IMR-90 (cell line): ENCODE results near the gene UBE2J1. TPM values are rescaled to one million over a fixed set of nuclear protein-coding genes. Genes with fewer than 3 reads are reported as not detected.
A peak's percentile ranks its signal among the peaks of the same experiment; 100 is the strongest.

Experiments used
- ATAC-seq: fragments of 200-7000 bp; cut with Tn5 transposase; 2 replicates; pipeline ENCODE4 v1.9.1; 2020; ENCODE audit warnings: low read depth, mild to moderate bottlenecking, moderate library complexity
- BruUV-seq: library from RNA; stranded (reverse); fragments of 400-500 nt; replicated peaks from 2 replicates; lab custom pipeline; 2021; lab: Mats Ljungman, UMichigan
- CTCF ChIA-PET: fragments of 300-600 bp; formaldehyde crosslinking; extraction: SDS; loops from one replicate; lab custom pipeline; 2021; ENCODE audit warnings: antibody characterized with exemption; lab: Yijun Ruan, JAX
- POLR2A ChIA-PET: fragments of 300-600 bp; sonication (Branson Sonifier 250); formaldehyde crosslinking; loops from one replicate; lab custom pipeline; 2022; ENCODE audit warnings: antibody characterized with exemption; ENCODE audit not compliant: unreplicated experiment; lab: Charles Lee
- DNase-seq: peaks from one replicate; pipeline ENCODE4 v3.0.0; 2013
- H2AFZ ChIP-seq: replicated peaks from 2 replicates; pipeline ENCODE3; 2013; ENCODE audit warnings: low read length, mild to moderate bottlenecking; ENCODE audit not compliant: poor library complexity
- H2AK5ac ChIP-seq: 2 replicates; pipeline ENCODE4 v1.6.1; 2013; ENCODE audit warnings: low read depth, low read length, inconsistent platforms
- H2AK9ac ChIP-seq: replicated peaks from 2 replicates; pipeline ENCODE3; 2013; ENCODE audit warnings: mild to moderate bottlenecking, low read depth, low read length, moderate library complexity; ENCODE audit not compliant: poor library complexity
- H2BK120ac ChIP-seq: 2 replicates; pipeline ENCODE4 v1.6.1; 2013; ENCODE audit warnings: low read depth, low read length, inconsistent platforms
- H2BK15ac ChIP-seq: 3 replicates; pipeline ENCODE4 v1.6.1; 2013; ENCODE audit warnings: low read depth, low read length, inconsistent platforms
- H2BK20ac ChIP-seq: 2 replicates; pipeline ENCODE4 v1.6.1; 2013; ENCODE audit warnings: low read depth, mild to moderate bottlenecking, inconsistent platforms, low read length, moderate library complexity
- H2BK5ac ChIP-seq: 2 replicates; pipeline ENCODE4 v1.6.1; 2013; ENCODE audit warnings: mild to moderate bottlenecking, low read depth, low read length, inconsistent platforms; ENCODE audit not compliant: poor library complexity, severe bottlenecking
- H3K14ac ChIP-seq: replicated peaks from 2 replicates; pipeline ENCODE4 v1.6.1; 2013; ENCODE audit warnings: low read depth, low read length, inconsistent platforms
- H3K18ac ChIP-seq: 2 replicates; pipeline ENCODE4 v1.6.1; 2013; ENCODE audit warnings: low read depth, low read length, control low read depth
- H3K23ac ChIP-seq: 2 replicates; pipeline ENCODE4 v1.6.1; 2013; ENCODE audit warnings: low read depth, low read length, inconsistent platforms
- H3K27ac ChIP-seq: 2 replicates; pipeline ENCODE4 v1.5.1; 2013; ENCODE audit warnings: mild to moderate bottlenecking, control low read depth, low read length; ENCODE audit not compliant: insufficient read depth
- H3K27me3 ChIP-seq: 2 replicates; pipeline ENCODE4 v1.6.1; 2013; ENCODE audit warnings: low read length; ENCODE audit not compliant: control insufficient read depth, insufficient read depth
- H3K36me3 ChIP-seq: 2 replicates; pipeline ENCODE4 v1.6.1; 2013; ENCODE audit warnings: low read length, mixed read lengths; ENCODE audit not compliant: control insufficient read depth, insufficient read depth
- H3K4ac ChIP-seq: 2 replicates; pipeline ENCODE4 v1.6.1; 2013; ENCODE audit warnings: low read depth, low read length, inconsistent platforms
- H3K4me1 ChIP-seq: 2 replicates; pipeline ENCODE4 v1.6.1; 2013; ENCODE audit warnings: low read length, mixed read lengths; ENCODE audit not compliant: control insufficient read depth, insufficient read depth
- H3K4me2 ChIP-seq: 2 replicates; pipeline ENCODE4 v1.6.1; 2013; ENCODE audit warnings: low read depth, mild to moderate bottlenecking, control low read depth, low read length, moderate library complexity
- H3K4me3 ChIP-seq: 2 replicates; pipeline ENCODE4 v1.5.1; 2013; ENCODE audit warnings: low read depth, mild to moderate bottlenecking, control low read depth, low read length, moderate library complexity; ENCODE audit not compliant: insufficient read depth
- H3K56ac ChIP-seq: 2 replicates; pipeline ENCODE4 v1.6.1; 2013; ENCODE audit warnings: low read length, inconsistent platforms; ENCODE audit not compliant: insufficient read depth; ENCODE audit errors: extremely low read depth
- H3K79me1 ChIP-seq, 2 experiments: 2 replicates each; pipeline ENCODE4 v1.6.1; 2013; ENCODE audit warnings: low read length in 2 of 2, inconsistent platforms in 1 of 2, low read depth in 1 of 2
- H3K9ac ChIP-seq: 2 replicates; pipeline ENCODE4 v1.6.1; 2013; ENCODE audit warnings: low read depth, low read length, control low read depth
- H3K9me1 ChIP-seq: 2 replicates; pipeline ENCODE4 v1.6.1; 2013; ENCODE audit warnings: low read length, inconsistent platforms; ENCODE audit not compliant: insufficient read depth
- H3K9me3 ChIP-seq: 2 replicates; pipeline ENCODE4 v1.6.1; 2013; ENCODE audit warnings: low read length; ENCODE audit not compliant: control insufficient read depth, insufficient read depth
- H4K20me1 ChIP-seq: 2 replicates; pipeline ENCODE4 v1.6.1; 2013; ENCODE audit warnings: low read length, inconsistent platforms; ENCODE audit not compliant: insufficient read depth
- H4K5ac ChIP-seq: 2 replicates; pipeline ENCODE4 v1.6.1; 2013; ENCODE audit warnings: mild to moderate bottlenecking, low read depth, low read length, control low read depth
- H4K8ac ChIP-seq, 2 experiments: 2 replicates each; pipeline ENCODE4 v1.6.1; 2013; ENCODE audit warnings: low read depth in 2 of 2, low read length in 2 of 2, control low read depth in 1 of 2, inconsistent platforms in 1 of 2
- H4K91ac ChIP-seq: 2 replicates; pipeline ENCODE4 v1.6.1; 2013; ENCODE audit warnings: low read depth, low read length, inconsistent platforms; ENCODE audit not compliant: insufficient read depth
- CEBPB ChIP-seq: IDR thresholded peaks from 2 replicates; pipeline ENCODE4 v1.6.1; 2012; ENCODE audit warnings: low read depth, low read length, improper control_type of control experiment
- MAFK ChIP-seq: IDR thresholded peaks from 2 replicates; pipeline ENCODE4 v1.6.1; 2012; ENCODE audit warnings: low read depth, low read length, improper control_type of control experiment
- WGBS, 2 experiments: methylation state at CpG; one replicate each; pipeline versions ENCODE4 v1.1.5 to v1.1.7; 2013; ENCODE audit warnings: missing lambda C conversion rate in 2 of 2; ENCODE audit not compliant: insufficient read length in 1 of 2; ENCODE audit errors: extremely low coverage in 2 of 2; 5-methylcytosine and 5-hydroxymethylcytosine counted together
- dilution Hi-C: fragments of 300-500 bp; cut with HindIII; formaldehyde crosslinking; loops from one replicate; pipeline ENCODE4 v1.14.3; 2018; ENCODE audit warnings: low sequenced_read_pairs; ENCODE audit not compliant: unreplicated experiment
- in situ Hi-C: fragments of 300-500 bp; cut with MboI; formaldehyde crosslinking; loops from 3 replicates; pipeline ENCODE4 v1.14.3; 2019; ENCODE audit warnings: low sequenced_read_pairs, inconsistent platforms, mixed read lengths
- intact Hi-C: fragments of 100-400 bp; cut with micrococcal nuclease; formaldehyde crosslinking; loops from 2 replicates; pipeline ENCODE4 v1.10.0; 2022
- polyA plus RNA-seq, 3 experiments: library from polyadenylated mRNA; depleted of rRNA; stranded (reverse); fragments of >200 nt; gene quantifications; 2 replicates each; pipeline ENCODE4 v1.2.3, GENCODE V29; 2012; ENCODE audit warnings: low replicate concordance in 1 of 3
- total RNA-seq: library from RNA; depleted of rRNA; stranded (reverse); fragments of >200 nt; gene quantifications from 2 replicates; pipeline ENCODE4 v1.2.3, GENCODE V29; 2012
- TF ChIP-seq, protein P1 (sequence below): conservative IDR thresholded peaks from 2 replicates; pipeline ENCODE4 v1.5.1; 2012; ENCODE audit warnings: mild to moderate bottlenecking, low read depth, low read length, improper control_type of control experiment

Gene UBE2J1
- total and polyA plus RNA-seq, 2 of the 4 experiments (the other 2 are of a cell fraction), result 20.9 to 35.3 TPM

DNA sequence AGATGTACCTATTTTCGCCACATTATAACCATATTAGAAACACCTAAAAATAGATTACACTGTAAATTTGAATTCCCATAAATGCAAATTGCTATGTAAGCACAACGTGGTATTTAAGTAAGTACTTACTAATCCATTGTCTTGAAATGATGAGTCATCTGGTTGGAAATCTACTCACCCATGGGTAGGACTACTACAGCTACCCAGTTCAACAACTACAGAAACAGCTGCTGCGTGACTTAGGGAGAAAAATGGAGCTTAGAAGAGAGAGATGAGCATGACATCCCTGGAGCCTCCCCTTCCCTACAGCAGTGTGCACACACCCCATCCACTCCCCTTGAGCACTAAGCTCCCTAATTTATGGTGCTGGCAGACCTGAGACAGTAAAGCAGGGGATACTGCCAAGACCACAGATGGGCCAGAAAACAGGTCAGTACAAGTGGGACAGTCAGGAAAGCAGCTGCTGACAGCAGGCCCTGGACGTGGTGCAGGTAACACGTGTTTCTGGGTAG lies 32.7 kb upstream of the UBE2J1 start:
- H3K9me1 ChIP-seq, result no peaks in the 10 kb centered on the region
- POLR2A ChIA-PET, result no interaction called here
- no peak overlapping the region for H2BK5ac ChIP-seq
- DNase-seq (no peak), ATAC-seq (no peak)
- no peak overlapping the region for H3K4ac ChIP-seq
- peak overlapping the region; percentile 11 for H2AFZ ChIP-seq
- in situ Hi-C loops (no loop called here), dilution Hi-C loops (no loop called here), intact Hi-C loops (no loop called here)
- no peak overlapping the region for H2AK9ac ChIP-seq
- no peak overlapping the region for H2BK120ac ChIP-seq
- no peaks in the 10 kb centered on the region for H3K36me3 ChIP-seq
- H3K79me1 ChIP-seq, result no peaks in the 10 kb centered on the region
- H3K4me3 ChIP-seq, result no peak overlapping the region
- H2AK5ac ChIP-seq, result no peak overlapping the region
- H4K8ac ChIP-seq, result no peak overlapping the region
- peaks cover 2% of the 10 kb centered on the region for H3K27me3 ChIP-seq
- H2BK15ac ChIP-seq, result no peak overlapping the region
- no peak overlapping the region for H3K9ac ChIP-seq
- H3K18ac ChIP-seq, result no peak overlapping the region
- TF ChIP-seq, protein P1, sequence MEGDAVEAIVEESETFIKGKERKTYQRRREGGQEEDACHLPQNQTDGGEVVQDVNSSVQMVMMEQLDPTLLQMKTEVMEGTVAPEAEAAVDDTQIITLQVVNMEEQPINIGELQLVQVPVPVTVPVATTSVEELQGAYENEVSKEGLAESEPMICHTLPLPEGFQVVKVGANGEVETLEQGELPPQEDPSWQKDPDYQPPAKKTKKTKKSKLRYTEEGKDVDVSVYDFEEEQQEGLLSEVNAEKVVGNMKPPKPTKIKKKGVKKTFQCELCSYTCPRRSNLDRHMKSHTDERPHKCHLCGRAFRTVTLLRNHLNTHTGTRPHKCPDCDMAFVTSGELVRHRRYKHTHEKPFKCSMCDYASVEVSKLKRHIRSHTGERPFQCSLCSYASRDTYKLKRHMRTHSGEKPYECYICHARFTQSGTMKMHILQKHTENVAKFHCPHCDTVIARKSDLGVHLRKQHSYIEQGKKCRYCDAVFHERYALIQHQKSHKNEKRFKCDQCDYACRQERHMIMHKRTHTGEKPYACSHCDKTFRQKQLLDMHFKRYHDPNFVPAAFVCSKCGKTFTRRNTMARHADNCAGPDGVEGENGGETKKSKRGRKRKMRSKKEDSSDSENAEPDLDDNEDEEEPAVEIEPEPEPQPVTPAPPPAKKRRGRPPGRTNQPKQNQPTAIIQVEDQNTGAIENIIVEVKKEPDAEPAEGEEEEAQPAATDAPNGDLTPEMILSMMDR, result no peak
- TF ChIP-seq CEBPB (no peak), MAFK (peak; percentile 68)
- no peaks in the 10 kb centered on the region for H3K4me1 ChIP-seq
- no peak overlapping the region for H3K27ac ChIP-seq
- no peaks in the 10 kb centered on the region for H3K9me3 ChIP-seq
- BruUV-seq, result no TSS peak
- no peak overlapping the region for H3K23ac ChIP-seq
- no peak overlapping the region for H2BK20ac ChIP-seq
- H3K4me2 ChIP-seq, result no peak overlapping the region
- no peaks in the 10 kb centered on the region for H4K20me1 ChIP-seq
- no CpG with 5 or more reads among the region's 5 CpGs for WGBS, 2 experiments
- no peak overlapping the region for H4K5ac ChIP-seq
- no peak overlapping the region for H3K14ac ChIP-seq
- no peak overlapping the region for H4K91ac ChIP-seq
- no peak overlapping the region for H3K56ac ChIP-seq
- CTCF ChIA-PET, result interaction anchor here (1.1 kb wide), 1 partner anchor 13 kb away, joined by 4 read pairs; no protein-coding TSS in a partner anchor
